IPS-11a (cell line): Measurements from ENCODE around the gene TNFSF11.
A peak's percentile ranks its signal among the peaks of the same experiment; 100 is the strongest.

Experiments
- H3K4me3 ChIP-seq: one replicate; pipeline ENCODE4 v1.5.1; 2013; ENCODE audit warnings: low read depth, low read length, control low read depth

TNFSF11 gene, protein sequence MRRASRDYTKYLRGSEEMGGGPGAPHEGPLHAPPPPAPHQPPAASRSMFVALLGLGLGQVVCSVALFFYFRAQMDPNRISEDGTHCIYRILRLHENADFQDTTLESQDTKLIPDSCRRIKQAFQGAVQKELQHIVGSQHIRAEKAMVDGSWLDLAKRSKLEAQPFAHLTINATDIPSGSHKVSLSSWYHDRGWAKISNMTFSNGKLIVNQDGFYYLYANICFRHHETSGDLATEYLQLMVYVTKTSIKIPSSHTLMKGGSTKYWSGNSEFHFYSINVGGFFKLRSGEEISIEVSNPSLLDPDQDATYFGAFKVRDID

DNA sequence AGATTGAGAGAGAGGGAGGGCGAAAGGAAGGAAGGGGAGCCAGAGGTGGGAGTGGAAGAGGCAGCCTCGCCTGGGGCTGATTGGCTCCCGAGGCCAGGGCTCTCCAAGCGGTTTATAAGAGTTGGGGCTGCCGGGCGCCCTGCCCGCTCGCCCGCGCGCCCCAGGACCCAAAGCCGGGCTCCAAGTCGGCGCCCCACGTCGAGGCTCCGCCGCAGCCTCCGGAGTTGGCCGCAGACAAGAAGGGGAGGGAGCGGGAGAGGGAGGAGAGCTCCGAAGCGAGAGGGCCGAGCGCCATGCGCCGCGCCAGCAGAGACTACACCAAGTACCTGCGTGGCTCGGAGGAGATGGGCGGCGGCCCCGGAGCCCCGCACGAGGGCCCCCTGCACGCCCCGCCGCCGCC lies at the start of gene TNFSF11:
Gene TNFSF11, plus strand, starts transcription at position 142 of the 400 bp plus-strand sequence. Its CDS starts 152 bp downstream, at position 294.
- H3K4me3 ChIP-seq: peak within 1 kb of the TSS; percentile 76

DNA sequence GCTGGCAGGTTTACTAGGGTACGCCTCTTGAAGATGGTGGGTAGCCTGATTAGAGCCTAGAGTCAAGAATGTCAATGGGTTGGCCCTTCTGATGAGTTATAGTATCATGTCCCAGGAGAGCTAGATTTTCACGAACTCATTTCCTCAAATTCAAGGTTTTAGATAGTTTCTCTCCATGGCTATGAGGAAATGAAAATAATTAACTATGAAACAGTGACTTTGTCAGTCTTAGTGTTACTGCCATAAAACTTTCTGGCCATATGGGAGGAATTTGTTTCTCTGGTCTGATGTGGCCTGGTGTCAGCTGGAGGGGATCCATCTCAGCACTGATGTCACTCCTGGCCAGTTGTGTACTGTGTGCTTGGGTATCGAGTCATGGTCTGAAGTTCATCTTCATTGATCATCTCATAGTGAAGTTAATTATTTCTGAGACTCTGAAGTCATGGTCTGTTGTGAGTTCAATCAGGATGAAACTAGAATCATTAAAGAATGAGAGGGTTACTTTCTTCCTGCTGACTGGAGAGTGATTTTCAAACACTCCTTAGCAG lies 49.4 kb upstream of the TNFSF11 start:
- no peak overlapping the region for H3K4me3 ChIP-seq

DNA sequence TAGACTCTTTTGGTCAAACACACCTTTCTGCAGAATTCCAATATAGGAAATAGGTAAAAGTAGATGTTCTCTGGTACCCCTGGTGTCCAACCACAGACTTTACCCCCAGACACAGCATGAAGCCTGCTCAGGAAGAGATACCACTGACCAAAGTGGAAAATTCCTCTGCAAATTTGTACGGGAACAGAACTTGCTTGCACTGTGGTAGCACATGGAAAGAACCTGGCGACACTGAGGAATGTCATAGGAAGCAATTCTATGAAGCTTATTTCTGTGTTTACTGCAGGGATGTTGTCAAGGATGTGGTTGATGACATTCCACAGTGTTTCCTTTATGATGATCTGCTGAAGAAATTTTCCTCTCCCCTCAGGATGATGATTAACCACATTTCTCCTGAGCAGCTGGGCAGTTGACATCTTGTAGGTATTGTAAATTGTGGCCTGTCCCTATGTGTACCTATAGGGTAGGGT lies 48.9 kb upstream of the TNFSF11 start:
- no peak overlapping the region for H3K4me3 ChIP-seq

DNA sequence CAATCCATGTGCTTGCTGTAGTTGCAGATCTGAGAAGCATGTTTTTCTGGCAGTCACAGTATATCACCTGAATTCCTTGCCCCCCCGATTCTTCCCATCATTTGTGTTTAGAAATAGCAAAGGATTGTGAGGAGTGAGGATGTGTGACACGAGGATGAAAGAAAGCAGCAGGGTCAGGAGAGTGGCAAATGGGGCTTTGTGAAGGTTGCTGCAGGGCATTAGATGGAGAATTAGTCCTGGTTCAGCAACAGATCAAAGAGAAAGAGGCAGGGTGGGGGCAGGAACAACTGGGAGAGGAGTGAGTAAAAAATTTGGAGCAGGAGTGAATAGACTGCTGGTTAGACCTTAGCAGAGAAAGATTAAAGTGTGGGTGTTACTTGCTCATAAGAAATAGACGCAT lies 47.7 kb upstream of the TNFSF11 start:
- H3K4me3 ChIP-seq: no peak overlapping the region

DNA sequence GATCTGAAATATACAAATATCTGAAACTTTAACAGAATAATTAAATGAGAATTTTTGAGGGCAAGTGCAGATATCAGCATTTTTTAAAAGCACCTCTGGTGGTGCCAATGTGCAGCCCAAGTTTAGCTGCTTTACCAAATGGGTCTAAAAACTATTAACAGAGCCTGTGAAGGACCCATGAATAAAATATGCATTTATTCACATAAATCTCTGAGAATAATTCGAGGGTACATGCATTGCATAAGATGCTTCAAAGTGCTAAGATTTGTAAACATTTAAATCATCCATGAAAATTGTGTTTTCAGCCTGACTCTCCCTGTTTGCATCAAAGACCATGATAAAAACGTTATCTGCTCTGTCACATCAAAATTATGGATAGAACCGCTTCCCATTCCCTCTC lies 47.1 kb upstream of the TNFSF11 start:
- no peak overlapping the region for H3K4me3 ChIP-seq

DNA sequence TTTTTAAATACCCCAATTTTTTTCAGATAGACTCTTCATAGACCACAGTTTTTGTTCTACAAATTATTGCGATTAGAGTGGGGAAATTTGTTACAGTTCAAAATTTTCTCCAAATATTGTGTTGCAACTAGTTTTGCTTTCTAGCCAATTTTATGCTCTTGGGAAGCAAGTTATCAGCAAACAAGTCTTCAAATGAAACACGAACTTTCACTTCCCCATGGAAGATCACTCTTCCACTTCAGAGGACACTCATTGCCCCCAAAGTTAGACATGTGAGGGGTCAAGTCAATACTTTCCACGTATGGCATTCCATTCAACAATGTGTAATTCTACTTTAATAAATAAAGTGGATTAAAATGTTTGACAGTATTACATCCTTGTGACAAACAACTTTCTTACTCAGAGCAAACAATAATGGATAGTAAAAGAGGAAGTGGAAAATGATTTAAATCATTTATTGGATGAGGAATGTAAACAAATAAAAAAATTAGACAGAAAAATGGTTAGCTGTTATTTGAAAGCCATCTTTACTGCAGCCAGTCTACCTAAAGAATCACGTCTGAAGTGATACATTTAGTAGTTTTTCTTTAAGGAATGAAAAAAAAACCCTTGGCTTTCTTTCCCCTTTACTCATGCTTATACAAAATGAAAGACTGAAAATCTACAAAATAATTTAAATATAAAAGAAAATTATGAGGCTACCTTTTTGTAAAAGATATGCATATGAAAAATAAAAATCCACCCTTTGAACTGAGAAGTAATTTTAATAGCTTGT lies 41.2 kb upstream of the TNFSF11 start:
- H3K4me3 ChIP-seq: no peak overlapping the region

DNA sequence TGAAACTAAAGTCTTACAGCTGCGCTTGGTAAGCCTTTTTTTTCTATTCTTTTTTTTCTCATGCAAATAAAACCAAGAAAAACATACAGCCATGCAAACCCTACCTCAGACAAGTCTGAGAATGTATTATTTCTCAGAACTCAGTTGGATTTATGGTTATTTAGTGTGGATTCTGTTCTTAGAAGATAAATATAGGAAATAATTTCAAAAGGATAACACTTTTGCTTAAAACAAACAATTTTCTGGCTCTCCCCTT lies 40.7 kb upstream of the TNFSF11 start:
- no peak overlapping the region for H3K4me3 ChIP-seq

DNA sequence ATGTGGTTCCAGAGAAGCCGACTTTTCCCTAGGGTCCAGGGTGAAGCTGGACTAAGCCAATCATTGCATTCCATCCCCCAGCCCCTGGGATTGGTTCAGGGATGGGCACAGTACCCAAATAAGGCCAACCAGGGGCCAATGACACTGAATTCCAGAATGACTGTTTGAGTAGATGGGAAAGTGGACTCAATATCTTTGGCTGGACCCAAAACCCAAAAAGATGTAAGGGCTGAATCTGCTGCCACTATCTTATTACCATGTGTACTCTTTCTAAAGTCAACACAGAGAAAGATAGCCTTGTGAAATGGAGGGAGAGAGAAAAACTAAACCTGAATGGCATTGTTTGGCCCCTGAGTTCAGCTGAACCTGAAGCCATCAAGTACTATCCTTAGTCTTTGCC lies 39.2 kb upstream of the TNFSF11 start:
- no peak overlapping the region for H3K4me3 ChIP-seq

DNA sequence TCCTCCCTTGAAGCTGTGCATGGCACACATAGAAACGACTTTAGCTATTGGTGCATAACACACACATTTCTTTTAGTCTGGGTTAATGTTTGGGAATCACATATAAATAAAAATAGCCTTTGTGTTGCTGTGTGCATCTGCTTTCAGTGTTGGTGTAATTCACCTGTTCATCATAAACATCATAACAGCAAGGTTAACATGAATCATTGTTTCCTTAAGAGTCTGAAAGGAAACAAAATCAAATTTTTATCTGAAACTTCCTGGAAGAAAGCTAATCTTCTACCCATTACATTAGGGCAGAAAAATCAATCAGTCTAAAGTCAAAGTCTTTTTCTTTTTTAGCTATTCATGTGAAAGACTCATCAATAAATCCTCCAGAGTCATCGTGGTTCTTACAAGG lies 35.0 kb upstream of the TNFSF11 start:
- no peak overlapping the region for H3K4me3 ChIP-seq

DNA sequence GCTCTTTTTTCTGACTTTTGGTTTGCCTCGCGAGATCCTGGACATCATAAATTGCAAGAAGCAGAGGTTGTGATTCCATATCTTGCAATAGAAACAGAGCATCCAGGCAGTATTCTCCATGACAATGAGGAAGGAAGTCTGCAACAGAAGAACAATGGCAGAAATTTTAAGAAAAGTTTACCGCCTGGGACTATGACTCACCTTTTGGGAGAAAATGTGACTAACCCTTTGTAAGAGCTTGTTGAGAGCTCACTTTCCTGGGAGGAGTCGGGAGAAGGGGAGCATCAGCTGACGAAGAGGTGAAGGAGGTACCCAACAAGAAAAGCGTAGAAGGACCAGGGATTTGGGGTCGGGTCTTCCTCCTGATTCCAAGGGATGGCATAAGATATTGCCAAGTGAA lies 34.3 kb upstream of the TNFSF11 start:
- H3K4me3 ChIP-seq: no peak overlapping the region

DNA sequence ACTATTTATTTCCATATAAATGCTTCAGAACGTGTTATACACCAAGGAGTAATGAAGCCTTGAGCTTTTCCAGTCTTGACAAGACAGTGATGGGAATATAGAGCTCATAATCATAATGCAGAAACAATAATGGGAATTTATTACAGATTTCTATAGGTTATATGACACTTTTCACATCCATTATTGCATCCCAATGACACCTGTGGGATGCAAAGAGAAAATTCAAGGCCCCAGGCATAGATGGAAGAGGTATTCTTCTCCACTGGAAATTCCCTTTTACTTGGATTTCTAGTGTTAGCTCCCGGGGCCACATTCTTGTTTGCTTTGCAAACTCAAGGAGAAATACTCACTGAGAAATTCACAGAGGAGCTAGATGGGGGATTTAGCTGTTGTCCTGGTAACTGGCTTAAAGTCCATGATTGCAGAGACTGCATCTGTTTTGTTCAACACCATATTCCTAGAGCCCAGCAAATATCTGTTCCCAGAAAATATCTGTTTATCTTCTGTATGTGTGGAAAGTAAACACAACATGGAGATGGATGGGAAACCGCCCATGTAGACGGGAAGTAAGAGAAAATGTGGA lies 30.6 kb upstream of the TNFSF11 start:
- H3K4me3 ChIP-seq: no peak overlapping the region

DNA sequence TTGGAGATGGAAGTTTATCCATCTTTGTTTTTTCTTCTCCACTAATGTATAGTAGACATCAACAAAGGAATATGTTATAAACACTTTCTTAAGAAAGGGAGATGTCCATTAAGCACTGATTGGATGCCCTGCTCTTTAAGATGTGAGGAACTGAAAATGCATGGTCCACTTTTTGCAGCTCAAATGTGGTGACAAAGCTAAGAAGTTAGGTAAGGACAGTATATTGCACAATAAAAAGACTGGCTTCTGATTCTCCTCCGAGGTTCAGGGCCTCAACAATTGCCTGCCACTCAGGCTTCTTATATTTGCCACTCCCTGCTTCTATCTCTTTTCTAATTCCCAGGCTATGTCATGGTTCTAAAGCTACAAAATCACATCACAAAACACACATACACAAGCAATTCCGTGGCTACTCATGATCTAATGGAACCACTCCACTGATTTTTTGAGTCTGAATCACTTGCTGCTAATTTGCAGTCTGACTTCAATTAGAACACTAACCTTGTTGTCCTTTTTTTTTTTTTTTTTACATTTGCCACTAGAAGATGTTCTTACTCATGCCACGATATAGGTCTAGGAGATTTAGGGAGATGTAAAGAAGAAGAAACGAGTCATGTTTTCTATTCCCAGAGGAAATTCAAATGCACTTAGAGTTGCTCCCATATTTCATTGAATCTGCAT lies 29.6 kb upstream of the TNFSF11 start:
- H3K4me3 ChIP-seq: no peak overlapping the region

DNA sequence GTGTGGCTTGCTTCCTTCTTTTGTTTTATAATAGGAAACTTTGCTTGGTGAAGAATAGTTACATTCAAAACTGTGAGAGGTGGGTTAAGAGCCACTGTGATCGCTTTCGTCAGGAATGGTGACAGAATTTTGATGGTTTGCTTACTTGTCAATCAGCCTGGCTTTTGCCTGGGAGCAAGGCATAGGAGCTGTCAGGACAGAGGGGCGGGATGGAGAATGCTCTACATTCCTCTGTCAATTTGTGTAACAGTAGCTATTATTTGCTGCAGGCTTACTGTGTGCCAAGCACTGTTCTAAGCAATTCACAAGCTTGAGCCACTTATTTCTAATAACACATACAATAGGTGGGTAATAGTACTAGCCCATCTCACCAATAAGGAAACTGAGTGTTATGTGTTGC lies 28.1 kb upstream of the TNFSF11 start:
- H3K4me3 ChIP-seq: no peak overlapping the region

DNA sequence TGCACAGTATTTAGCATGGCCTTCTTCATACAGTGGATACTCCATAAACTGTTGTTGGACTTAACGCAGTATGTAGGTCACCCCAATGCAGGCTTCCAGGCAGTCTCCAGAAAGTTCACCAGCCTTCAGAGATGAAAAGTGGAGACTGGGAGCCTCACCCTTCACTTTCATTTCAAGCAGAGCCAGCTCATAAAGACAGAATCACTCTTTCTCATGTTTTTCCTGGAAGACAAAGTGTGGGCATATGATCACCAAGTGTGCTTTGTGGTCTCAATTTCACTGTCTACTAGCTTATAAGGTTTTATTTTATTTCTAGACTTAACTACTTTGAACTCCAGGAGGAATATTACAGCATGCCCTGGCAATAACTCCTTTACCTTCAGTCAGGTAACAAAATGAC lies 26.3 kb upstream of the TNFSF11 start:
- no peak overlapping the region for H3K4me3 ChIP-seq

DNA sequence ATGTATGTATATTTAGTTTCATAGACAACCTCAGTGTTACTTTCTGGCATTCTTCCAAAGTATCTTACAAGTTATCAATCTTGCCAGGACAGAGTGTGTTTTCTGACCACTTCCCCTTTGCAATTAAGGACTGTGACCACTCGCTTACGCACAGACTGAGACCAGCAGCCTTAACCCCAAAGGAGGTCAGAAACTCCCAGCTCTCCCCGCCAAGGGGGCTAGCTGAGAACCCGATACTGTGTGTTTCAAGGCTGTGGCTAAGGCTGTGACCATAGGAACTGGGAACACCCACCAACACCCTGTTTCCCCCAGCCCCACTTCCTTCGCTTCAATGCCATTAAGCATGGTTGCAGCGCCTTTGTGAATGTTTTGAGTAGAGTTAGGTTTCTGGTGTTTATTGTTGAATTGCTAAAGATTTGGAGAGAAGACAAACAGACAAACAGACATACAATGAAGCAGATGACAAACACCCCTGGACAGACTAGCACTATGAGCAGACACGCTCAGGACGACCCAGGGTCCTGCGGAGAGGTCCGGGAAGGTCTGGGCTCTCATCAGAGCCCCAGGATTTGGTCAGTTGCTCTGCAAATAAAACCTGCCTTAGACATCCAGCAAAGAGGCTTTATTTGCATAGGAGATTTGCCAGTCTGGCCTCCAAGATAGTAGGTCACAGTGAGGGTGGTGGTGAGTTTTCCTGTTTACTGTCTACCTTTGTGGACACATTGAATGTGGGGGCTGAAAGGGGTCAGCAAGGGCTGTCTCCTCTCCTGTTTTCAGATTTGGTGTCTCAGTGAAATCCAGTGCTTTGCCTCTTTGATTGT lies 25.0 kb upstream of the TNFSF11 start:
- H3K4me3 ChIP-seq: no peak overlapping the region

DNA sequence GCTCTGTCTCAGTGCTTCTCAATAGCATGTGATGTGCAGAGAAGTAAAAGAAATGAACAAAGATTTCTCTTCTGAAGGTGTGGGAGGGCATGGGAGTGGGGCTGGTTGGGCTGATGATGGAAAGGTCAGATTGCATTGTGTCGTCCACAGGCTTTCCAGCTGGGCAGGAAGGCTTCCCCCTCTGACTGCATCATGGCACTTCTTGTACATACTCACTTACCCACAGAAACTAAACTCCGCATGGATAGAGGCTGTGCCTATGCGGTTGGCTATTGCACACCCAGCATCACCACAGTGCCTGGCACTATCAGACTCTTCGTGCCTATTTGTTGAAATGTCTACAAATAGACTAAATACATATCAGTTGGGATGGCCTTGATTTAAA lies 24.4 kb upstream of the TNFSF11 start:
- no peak overlapping the region for H3K4me3 ChIP-seq

DNA sequence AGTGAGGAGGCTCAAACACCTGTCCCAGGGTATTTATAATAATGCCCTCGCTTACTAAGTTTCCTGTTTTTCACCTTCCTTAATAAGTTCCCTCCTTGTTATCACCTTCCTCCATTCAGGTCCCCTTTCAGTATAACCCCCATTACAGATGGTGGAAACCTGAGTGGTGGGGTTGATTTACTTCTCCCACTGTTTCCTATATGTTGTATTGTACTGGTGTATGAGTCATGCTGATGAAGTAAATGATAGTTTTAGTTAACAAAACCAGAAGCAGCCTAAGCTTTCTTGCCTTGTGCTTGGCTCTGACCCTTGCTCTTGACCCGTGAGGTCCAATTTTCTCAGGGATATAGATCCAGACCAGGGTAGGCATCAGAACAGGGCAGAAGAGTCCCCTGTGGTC lies 22.3 kb upstream of the TNFSF11 start:
- H3K4me3 ChIP-seq: no peak overlapping the region

DNA sequence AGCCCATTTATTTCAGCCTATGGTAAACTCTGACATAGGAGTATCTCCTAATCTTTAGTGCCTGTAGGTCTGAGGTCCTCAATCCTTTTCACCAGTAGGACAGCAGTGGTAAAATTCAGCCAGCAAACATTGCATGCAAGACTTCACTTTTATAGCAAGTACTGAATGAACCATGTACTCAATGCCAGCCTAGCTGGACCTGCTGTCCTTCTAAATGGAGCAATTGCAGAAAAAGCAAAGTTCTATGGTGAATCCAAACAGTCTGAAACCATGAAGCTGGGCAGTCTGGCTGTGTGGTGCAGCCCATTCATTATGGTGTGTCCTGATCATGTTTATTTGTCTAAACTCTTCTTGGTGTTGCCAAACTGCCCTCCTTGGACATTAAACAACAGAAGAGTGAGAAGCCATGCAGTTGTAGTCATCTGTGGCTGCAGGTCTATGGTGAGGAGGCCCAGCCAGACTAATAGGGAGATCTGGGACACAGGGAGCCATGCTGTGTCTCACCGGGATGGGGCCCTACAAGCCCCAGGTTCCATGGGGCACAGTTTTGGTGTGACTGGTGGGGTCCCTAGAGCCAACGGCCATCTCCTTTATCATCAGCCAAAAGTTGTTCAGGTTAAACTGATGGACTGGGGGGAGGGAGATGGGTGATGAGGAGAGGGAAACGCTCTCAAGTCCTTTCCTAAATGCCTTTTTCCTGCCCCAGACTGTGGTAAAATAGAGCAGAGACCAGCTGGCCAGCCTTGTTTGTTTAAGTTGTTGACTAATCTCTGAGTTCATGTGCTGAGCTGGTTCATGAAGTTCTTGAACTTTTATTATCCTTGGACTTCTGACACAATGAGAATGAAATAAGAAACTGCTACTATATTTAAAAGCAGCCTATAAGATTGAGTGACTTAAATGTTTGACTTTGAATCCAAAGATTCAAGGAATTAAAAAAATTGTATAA lies 20.6 kb upstream of the TNFSF11 start:
- H3K4me3 ChIP-seq: no peak overlapping the region

DNA sequence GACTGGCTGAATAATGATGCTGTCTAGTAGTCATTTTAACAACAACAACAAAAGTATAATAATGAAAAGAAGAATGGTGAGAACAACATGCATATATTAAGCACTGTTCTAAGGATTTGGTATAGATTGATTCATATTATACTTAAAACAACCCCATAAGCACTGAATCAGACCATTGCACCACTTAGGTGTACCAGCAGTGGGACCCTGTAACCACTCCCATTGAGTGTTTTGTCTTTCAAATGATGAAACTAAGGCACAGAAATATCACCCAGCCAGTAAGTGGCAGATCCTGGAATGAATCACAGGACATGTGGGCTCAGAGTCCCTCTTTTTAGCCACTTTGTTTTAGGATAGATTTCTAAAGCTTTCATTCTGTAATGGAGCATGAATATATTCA lies 14.9 kb upstream of the TNFSF11 start:
- no peak overlapping the region for H3K4me3 ChIP-seq
